Neural progenitor cell (in vitro differentiated cells): ENCODE data around the gene ZRANB3. TPM values are rescaled to one million over a fixed set of nuclear protein-coding genes. Genes with fewer than 3 reads are reported as not detected.
"Not testable (repeated sequence)": the region's sequence is repeated elsewhere in the genome, so short reads cannot be mapped to it uniquely, and the experiment has no call there.

Experiments
- DNase-seq: peaks from one replicate; pipeline ENCODE4 v3.0.0-alpha.2; 2016; ENCODE audit warnings: low spot score
- H2AFZ ChIP-seq: fragments of 200-600 bp; sonication (generic); replicated peaks from 2 replicates; pipeline ENCODE4 v1.6.1; 2016; ENCODE audit warnings: antibody characterized with exemption
- H3F3A ChIP-seq: fragments of 200-600 bp; sonication (generic); 2 replicates; pipeline ENCODE4 v1.6.1; 2016; ENCODE audit warnings: antibody characterized with exemption, low read depth
- H3K27ac ChIP-seq: fragments of 200-600 bp; sonication (generic); 2 replicates; pipeline ENCODE4 v1.5.1; 2016; ENCODE audit warnings: mild to moderate bottlenecking
- H3K27me3 ChIP-seq: fragments of 200-600 bp; sonication (generic); 2 replicates; pipeline ENCODE4 v1.6.1; 2016; ENCODE audit warnings: mild to moderate bottlenecking, moderate library complexity
- H3K36me3 ChIP-seq: fragments of 200-600 bp; sonication (generic); 2 replicates; pipeline ENCODE4 v1.5.1; 2016
- H3K4me1 ChIP-seq: fragments of 200-600 bp; sonication (generic); 2 replicates; pipeline ENCODE4 v1.6.1; 2016; ENCODE audit warnings: mixed run types
- H3K4me2 ChIP-seq: fragments of 200-600 bp; sonication (generic); 2 replicates; pipeline ENCODE4 v1.6.1; 2016
- H3K4me3 ChIP-seq: fragments of 200-600 bp; sonication (generic); 2 replicates; pipeline ENCODE4 v1.5.1; 2016
- H3K79me2 ChIP-seq: fragments of 200-600 bp; sonication (generic); 2 replicates; pipeline ENCODE4 v1.6.1; 2016; ENCODE audit warnings: low read depth
- H3K9ac ChIP-seq: fragments of 200-600 bp; sonication (generic); 2 replicates; pipeline ENCODE4 v1.6.1; 2016
- H3K9me3 ChIP-seq: fragments of 200-600 bp; sonication (generic); 2 replicates; pipeline ENCODE4 v1.5.1; 2016; ENCODE audit warnings: low read depth
- H4K20me1 ChIP-seq: fragments of 200-600 bp; sonication (generic); 2 replicates; pipeline ENCODE4 v1.6.1; 2016; ENCODE audit warnings: low read depth
- H3K27ac Mint-ChIP-seq: 3 replicates; pipeline ENCODE4 v1.8.0; 2021; ENCODE audit warnings: mixed read lengths
- H3K27me3 Mint-ChIP-seq: 2 replicates; pipeline ENCODE4 v1.8.0; 2022; ENCODE audit warnings: low read depth, mild to moderate bottlenecking, inconsistent platforms, moderate library complexity, mixed read lengths; ENCODE audit not compliant: insufficient read depth
- H3K36me3 Mint-ChIP-seq: 3 replicates; pipeline ENCODE4 v1.8.0; 2021; ENCODE audit warnings: mixed read lengths
- H3K4me1 Mint-ChIP-seq: 3 replicates; pipeline ENCODE4 v1.8.0; 2021; ENCODE audit warnings: mixed read lengths
- H3K4me3 Mint-ChIP-seq: 3 replicates; pipeline ENCODE4 v1.8.0; 2021; ENCODE audit warnings: mild to moderate bottlenecking, moderate library complexity, mixed read lengths
- H3K9me3 Mint-ChIP-seq: 3 replicates; pipeline ENCODE4 v1.8.0; 2020; ENCODE audit warnings: mixed read lengths
- CTCF ChIP-seq: fragments of 200-600 bp; sonication (generic); IDR thresholded peaks from 2 replicates; pipeline ENCODE4 v1.5.1; 2017; ENCODE audit warnings: antibody characterized with exemption, mild to moderate bottlenecking
- EZH2 ChIP-seq: fragments of 200-600 bp; sonication (generic); IDR thresholded peaks from 2 replicates; pipeline ENCODE4 v1.6.1; 2017; ENCODE audit warnings: antibody characterized with exemption, mild to moderate bottlenecking, moderate library complexity
- EZH2phosphoT487 ChIP-seq: fragments of 200-600 bp; sonication (generic); IDR thresholded peaks from 2 replicates; pipeline ENCODE4 v1.6.1; 2017; ENCODE audit warnings: antibody characterized with exemption
- total RNA-seq: library from RNA; depleted of rRNA; stranded (reverse); fragments of >200 nt; gene quantifications from 2 replicates; pipeline ENCODE4 v1.2.3, GENCODE V29; 2015; ENCODE audit warnings: low replicate concordance

ZRANB3 gene
- total RNA-seq, 1 donor from 2014 or later = 35.9 TPM

- H3K4me3 ChIP-seq = no peak overlapping the region
- peaks cover under 1% of the 10 kb centered on the region for H3K4me1 Mint-ChIP-seq
- H3K27ac ChIP-seq = no peak overlapping the region
- no peak for DNase-seq
- peaks cover 5% of the 10 kb centered on the region for H3K36me3 ChIP-seq
- H3K79me2 ChIP-seq = no peaks in the 10 kb centered on the region
- no peaks in the 10 kb centered on the region for H3K27me3 ChIP-seq
- H3K4me1 ChIP-seq = peaks cover 6% of the 10 kb centered on the region
- H2AFZ ChIP-seq = no peak overlapping the region
- H3K27ac Mint-ChIP-seq = no peak overlapping the region
- no peaks in the 10 kb centered on the region for H3F3A ChIP-seq
- peaks cover 21% of the 10 kb centered on the region for H3K36me3 Mint-ChIP-seq
- TF ChIP-seq CTCF = no peak
- no peak for TF ChIP-seq EZH2
- TF ChIP-seq EZH2phosphoT487 = no peak
- H3K9me3 Mint-ChIP-seq = peaks cover 29% of the 10 kb centered on the region
- no peak overlapping the region for H3K4me2 ChIP-seq
- no peaks in the 10 kb centered on the region for H4K20me1 ChIP-seq
- H3K9ac ChIP-seq = no peak overlapping the region
- no peaks in the 10 kb centered on the region for H3K27me3 Mint-ChIP-seq
- peaks cover 4% of the 10 kb centered on the region for H3K9me3 ChIP-seq
- H3K4me3 Mint-ChIP-seq = no peak overlapping the region
These were observed 74.2 kb downstream of the ZRANB3 start for GRCh38 chr2:135456835-135457234.

- no peak for TF ChIP-seq EZH2phosphoT487
- no peak for DNase-seq
- Histone ChIP-seq H3K27me3 (no peaks in the 10 kb centered on the region), H3K36me3 (peaks cover 5% of the 10 kb centered on the region), H3K27ac (no peak overlapping the region), H3K4me3 (no peak overlapping the region), H3K4me2 (no peak overlapping the region), H3K9ac (no peak overlapping the region), H2AFZ (no peak overlapping the region), H3F3A (no peaks in the 10 kb centered on the region), H3K4me1 (peaks cover 2% of the 10 kb centered on the region), H4K20me1 (no peaks in the 10 kb centered on the region), H3K79me2 (no peaks in the 10 kb centered on the region), H3K9me3 (peaks cover 4% of the 10 kb centered on the region)
- Mint-ChIP-seq H3K36me3 (peaks cover 25% of the 10 kb centered on the region), H3K27me3 (no peaks in the 10 kb centered on the region), H3K9me3 (peaks cover 33% of the 10 kb centered on the region), H3K27ac (no peak overlapping the region), H3K4me1 (no peaks in the 10 kb centered on the region), H3K4me3 (no peak overlapping the region)
These were observed 74.6 kb downstream of the ZRANB3 start for GRCh38 chr2:135456431-135456830.

GRCh38 chr2:135454608-135455007 lies 76.4 kb downstream of the ZRANB3 start:
- Histone ChIP-seq H3K27me3 (no peaks in the 10 kb centered on the region), H3K4me3 (no peak overlapping the region), H3F3A (no peaks in the 10 kb centered on the region), H3K9me3 (peaks cover 4% of the 10 kb centered on the region), H3K36me3 (peaks cover 5% of the 10 kb centered on the region), H3K27ac (no peak overlapping the region), H2AFZ (no peak overlapping the region), H3K79me2 (no peaks in the 10 kb centered on the region), H3K4me1 (no peaks in the 10 kb centered on the region), H3K4me2 (no peak overlapping the region), H4K20me1 (no peaks in the 10 kb centered on the region), H3K9ac (no peak overlapping the region)
- Mint-ChIP-seq H3K4me1 (no peaks in the 10 kb centered on the region), H3K27me3 (no peaks in the 10 kb centered on the region), H3K27ac (no peak overlapping the region), H3K9me3 (peaks cover 40% of the 10 kb centered on the region), H3K36me3 (peaks cover 25% of the 10 kb centered on the region), H3K4me3 (no peak overlapping the region)
- no peak for DNase-seq
- TF ChIP-seq EZH2phosphoT487 = no peak
- no peak for TF ChIP-seq EZH2
- no peak for TF ChIP-seq CTCF

- peaks cover 40% of the 10 kb centered on the region for H3K9me3 Mint-ChIP-seq
- H3K9me3 ChIP-seq = not testable (repeated sequence)
These were observed 78.0 kb downstream of the ZRANB3 start for GRCh38 chr2:135453027-135453426.

More at GRCh38 chr2:135453027-135453426, 78.0 kb downstream of the ZRANB3 start:
- not testable (repeated sequence) for H3K4me1 ChIP-seq, H3K79me2 ChIP-seq, H3K27ac Mint-ChIP-seq, H3K9ac ChIP-seq, H3K4me3 ChIP-seq, H2AFZ ChIP-seq, H3F3A ChIP-seq, H3K27me3 ChIP-seq, H3K4me2 ChIP-seq, H3K4me1 Mint-ChIP-seq, H3K27me3 Mint-ChIP-seq, H3K36me3 ChIP-seq, DNase-seq, H3K27ac ChIP-seq, H3K4me3 Mint-ChIP-seq, H4K20me1 ChIP-seq
- peaks cover 31% of the 10 kb centered on the region for H3K36me3 Mint-ChIP-seq
